Suprapubic skin (tissue), 3 donors: Measurements from ENCODE around the gene TAPBPL.

ENCODE experiments used
- EP300 ChIP-seq: sonication (generic); formaldehyde crosslinking; IDR thresholded peaks from one replicate; pipeline ENCODE4 v1.6.1; 2017; ENCODE audit warnings: antibody characterized with exemption
- POLR2A ChIP-seq, 2 donors: fragments of 450-650 bp; IDR thresholded peaks; one replicate each; pipeline ENCODE4 v1.6.1; 2017; ENCODE audit warnings: antibody characterized with exemption in 2 of 2, mild to moderate bottlenecking in 2 of 2, moderate library complexity in 2 of 2
- TF ChIP-seq, protein P1 (sequence below), 2 donors: fragments of 200-600 bp in 1 of 2; fragments of 450-650 bp in 1 of 2; sonication (generic) in 1 of 2; IDR thresholded peaks; one replicate each; pipeline ENCODE4 v1.5.1; 2016 to 2019; ENCODE audit warnings: antibody characterized with exemption in 2 of 2, mild to moderate bottlenecking in 1 of 2, moderate library complexity in 1 of 2

DNA sequence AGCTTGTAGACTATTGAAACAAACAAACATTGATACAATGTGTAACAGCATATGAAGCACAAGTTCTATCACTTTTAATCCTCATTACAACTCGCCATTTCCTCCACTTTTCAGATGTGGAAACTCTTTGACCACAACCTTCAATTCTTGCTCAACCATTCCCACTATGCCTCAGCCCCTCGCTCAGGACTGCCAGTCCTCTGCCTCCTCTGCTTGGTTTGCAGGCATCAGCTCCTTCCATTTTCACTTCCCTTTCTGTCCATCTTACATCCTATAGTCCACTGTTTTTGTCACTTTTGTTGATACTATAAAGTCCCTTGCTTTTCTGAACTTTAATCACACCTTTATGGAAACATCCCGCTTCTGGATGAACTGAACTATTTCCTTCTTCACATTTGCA is 35.2 kb upstream of the TAPBPL start:
- TF ChIP-seq POLR2A (IDR thresholded peaks at IDR 0.05) (no peak), EP300 (no peak)
- TF ChIP-seq, protein P1, sequence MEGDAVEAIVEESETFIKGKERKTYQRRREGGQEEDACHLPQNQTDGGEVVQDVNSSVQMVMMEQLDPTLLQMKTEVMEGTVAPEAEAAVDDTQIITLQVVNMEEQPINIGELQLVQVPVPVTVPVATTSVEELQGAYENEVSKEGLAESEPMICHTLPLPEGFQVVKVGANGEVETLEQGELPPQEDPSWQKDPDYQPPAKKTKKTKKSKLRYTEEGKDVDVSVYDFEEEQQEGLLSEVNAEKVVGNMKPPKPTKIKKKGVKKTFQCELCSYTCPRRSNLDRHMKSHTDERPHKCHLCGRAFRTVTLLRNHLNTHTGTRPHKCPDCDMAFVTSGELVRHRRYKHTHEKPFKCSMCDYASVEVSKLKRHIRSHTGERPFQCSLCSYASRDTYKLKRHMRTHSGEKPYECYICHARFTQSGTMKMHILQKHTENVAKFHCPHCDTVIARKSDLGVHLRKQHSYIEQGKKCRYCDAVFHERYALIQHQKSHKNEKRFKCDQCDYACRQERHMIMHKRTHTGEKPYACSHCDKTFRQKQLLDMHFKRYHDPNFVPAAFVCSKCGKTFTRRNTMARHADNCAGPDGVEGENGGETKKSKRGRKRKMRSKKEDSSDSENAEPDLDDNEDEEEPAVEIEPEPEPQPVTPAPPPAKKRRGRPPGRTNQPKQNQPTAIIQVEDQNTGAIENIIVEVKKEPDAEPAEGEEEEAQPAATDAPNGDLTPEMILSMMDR (IDR thresholded peaks at IDR 0.05), result no peak
